ENCODE data around the gene PDSS2. TPM values are rescaled to one million over a fixed set of nuclear protein-coding genes. Genes with fewer than 3 reads are reported as not detected.

PDSS2 gene
- total RNA-seq, 1 donor from 2014 or later, result 19.3 TPM

DNA sequence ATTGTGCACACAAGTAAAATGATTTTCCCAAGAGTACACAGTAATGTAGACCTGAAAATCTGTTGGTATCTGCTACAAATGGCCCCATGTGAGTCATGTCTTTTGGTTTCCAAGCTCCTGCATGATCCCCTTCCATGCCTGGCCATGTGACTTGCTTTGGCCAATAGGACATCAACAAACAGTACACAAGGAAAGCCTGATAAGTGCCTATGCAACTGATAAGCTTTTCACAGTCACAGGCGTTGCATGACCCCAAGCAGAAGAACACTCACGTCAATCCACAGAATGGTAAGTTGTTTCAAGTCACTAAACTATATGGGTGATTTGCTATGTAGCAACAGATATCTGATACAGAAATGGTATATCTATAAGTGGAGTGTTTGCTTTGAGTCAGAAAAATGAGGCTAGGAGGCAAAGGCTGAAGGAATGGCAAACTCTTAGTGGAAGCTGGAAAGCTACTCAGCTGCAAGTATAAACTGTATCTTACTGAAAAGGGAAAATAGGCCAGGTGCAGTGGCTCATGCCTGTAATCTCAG is 184.0 kb downstream of the PDSS2 start:
- TF ChIP-seq, protein P1, sequence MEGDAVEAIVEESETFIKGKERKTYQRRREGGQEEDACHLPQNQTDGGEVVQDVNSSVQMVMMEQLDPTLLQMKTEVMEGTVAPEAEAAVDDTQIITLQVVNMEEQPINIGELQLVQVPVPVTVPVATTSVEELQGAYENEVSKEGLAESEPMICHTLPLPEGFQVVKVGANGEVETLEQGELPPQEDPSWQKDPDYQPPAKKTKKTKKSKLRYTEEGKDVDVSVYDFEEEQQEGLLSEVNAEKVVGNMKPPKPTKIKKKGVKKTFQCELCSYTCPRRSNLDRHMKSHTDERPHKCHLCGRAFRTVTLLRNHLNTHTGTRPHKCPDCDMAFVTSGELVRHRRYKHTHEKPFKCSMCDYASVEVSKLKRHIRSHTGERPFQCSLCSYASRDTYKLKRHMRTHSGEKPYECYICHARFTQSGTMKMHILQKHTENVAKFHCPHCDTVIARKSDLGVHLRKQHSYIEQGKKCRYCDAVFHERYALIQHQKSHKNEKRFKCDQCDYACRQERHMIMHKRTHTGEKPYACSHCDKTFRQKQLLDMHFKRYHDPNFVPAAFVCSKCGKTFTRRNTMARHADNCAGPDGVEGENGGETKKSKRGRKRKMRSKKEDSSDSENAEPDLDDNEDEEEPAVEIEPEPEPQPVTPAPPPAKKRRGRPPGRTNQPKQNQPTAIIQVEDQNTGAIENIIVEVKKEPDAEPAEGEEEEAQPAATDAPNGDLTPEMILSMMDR (IDR thresholded peaks at IDR 0.05), result no peak
- no peak for ATAC-seq (ENCODE audit: low read depth)
- Mint-ChIP-seq H3K27ac (no peak overlapping the region), H3K36me3 (ENCODE audit: low read depth) (peaks cover 14% of the 10 kb centered on the region), H3K27me3 (no peaks in the 10 kb centered on the region), H3K9me3 (no peaks in the 10 kb centered on the region), H3K4me3 (no peak overlapping the region), H3K4me1 (no peaks in the 10 kb centered on the region)
- ChIA-PET POLR2A (no interaction called here), CTCF (no interaction called here)
- intact Hi-C loops (cut with micrococcal nuclease), result no loop called here
- no peak for DNase-seq

DNA sequence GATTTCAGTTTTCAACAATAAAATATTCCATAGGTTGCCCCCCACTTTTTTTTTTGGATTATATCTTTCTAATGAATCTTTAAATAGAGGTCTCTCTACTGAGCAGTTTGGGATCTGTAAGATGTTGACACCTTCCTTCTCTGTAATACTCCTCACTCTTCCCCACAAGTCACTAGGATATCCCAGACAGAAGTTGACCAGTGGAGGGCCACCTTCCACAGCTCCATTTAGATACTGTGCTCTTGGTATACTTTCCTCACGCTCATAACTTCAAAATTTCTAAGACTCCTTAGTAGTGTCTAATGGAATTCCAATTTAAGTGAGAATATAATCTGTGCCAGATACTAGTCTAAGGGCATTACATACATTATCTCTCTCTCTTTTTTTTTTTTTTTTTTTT is 185.1 kb downstream of the PDSS2 start:
- intact Hi-C loops (cut with micrococcal nuclease), result no loop called here
- TF ChIP-seq, protein P1 (IDR thresholded peaks at IDR 0.05), result no peak
- ChIA-PET POLR2A (interaction anchor here (0.7 kb wide), 1 partner anchor 799 kb away, joined by 3 read pairs; no protein-coding TSS in a partner anchor), CTCF (no interaction called here)
- H3K27ac Mint-ChIP-seq, result no peak overlapping the region
- peaks cover 14% of the 10 kb centered on the region for H3K36me3 Mint-ChIP-seq (ENCODE audit: low read depth)
- no peak overlapping the region for H3K4me3 Mint-ChIP-seq
- no peak for DNase-seq
- ATAC-seq (ENCODE audit: low read depth), result no peak
- H3K4me1 Mint-ChIP-seq, result no peaks in the 10 kb centered on the region
- no peaks in the 10 kb centered on the region for H3K9me3 Mint-ChIP-seq
- no peaks in the 10 kb centered on the region for H3K27me3 Mint-ChIP-seq

DNA sequence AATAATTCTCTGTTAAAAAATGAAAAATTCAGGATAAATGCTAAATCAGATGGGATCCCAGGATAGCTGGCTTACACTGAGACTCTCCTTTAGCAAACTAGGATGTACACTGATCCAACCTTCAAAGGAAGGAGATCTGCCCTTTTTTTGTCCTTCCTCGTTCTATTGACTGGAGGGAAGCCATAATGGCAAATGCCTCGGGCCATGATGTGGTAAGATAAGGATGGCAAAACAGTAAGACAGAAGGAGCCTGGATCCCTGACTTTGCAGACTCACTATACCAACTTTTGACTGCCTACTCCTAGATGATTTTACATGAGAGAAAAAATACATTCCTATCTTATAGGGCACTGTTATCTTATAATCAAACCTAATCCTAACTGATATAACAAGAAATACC is 187.1 kb downstream of the PDSS2 start:
- intact Hi-C loops (cut with micrococcal nuclease), result no loop called here
- ChIA-PET POLR2A (no interaction called here), CTCF (interaction anchor here (0.7 kb wide), 1 partner anchor 44 kb away, joined by 3 read pairs; no protein-coding TSS in a partner anchor)
- Mint-ChIP-seq H3K4me1 (peaks cover 1% of the 10 kb centered on the region), H3K27me3 (no peaks in the 10 kb centered on the region), H3K9me3 (no peaks in the 10 kb centered on the region), H3K27ac (no peak overlapping the region), H3K36me3 (ENCODE audit: low read depth) (peaks cover 14% of the 10 kb centered on the region), H3K4me3 (no peak overlapping the region)
- TF ChIP-seq, protein P1 (IDR thresholded peaks at IDR 0.05), result no peak
- DNase-seq (no peak), ATAC-seq (ENCODE audit: low read depth) (no peak)

- TF ChIP-seq, protein P1 (IDR thresholded peaks at IDR 0.05), result no peak
- Mint-ChIP-seq H3K27me3 (no peaks in the 10 kb centered on the region), H3K27ac (no peak overlapping the region), H3K4me1 (peaks cover 11% of the 10 kb centered on the region), H3K4me3 (no peak overlapping the region), H3K9me3 (no peaks in the 10 kb centered on the region), H3K36me3 (ENCODE audit: low read depth) (peaks cover 14% of the 10 kb centered on the region)
- ATAC-seq (ENCODE audit: low read depth), result no peak
- POLR2A ChIA-PET, result no interaction called here
- intact Hi-C loops (cut with micrococcal nuclease), result no loop called here
- no peak for DNase-seq
- CTCF ChIA-PET, result no interaction called here
Measured at GRCh38 chr6:107271208-107271790, 188.1 kb downstream of the PDSS2 start.

DNA sequence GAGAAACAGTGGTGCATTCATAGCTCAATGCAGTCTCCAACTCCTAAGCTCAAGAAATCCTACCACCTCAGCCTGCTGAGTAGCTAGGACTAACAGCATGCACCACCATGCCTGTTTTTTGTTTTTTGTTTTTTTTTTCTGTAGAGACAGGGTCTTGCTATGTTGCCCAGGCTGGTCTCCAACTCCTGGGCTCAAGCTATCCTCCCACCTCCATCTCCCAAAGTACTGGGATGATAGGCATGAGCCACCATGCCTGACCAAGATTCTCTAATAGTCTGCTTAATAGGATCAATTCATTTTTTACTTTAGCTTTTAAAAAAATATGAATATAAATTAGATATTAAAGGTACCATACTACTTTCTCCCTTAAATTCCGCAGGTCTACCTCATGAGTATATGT is 191.7 kb downstream of the PDSS2 start:
- Mint-ChIP-seq H3K27ac (no peak overlapping the region), H3K27me3 (no peaks in the 10 kb centered on the region), H3K9me3 (no peaks in the 10 kb centered on the region), H3K4me3 (no peak overlapping the region), H3K36me3 (ENCODE audit: low read depth) (peaks cover 7% of the 10 kb centered on the region), H3K4me1 (peaks cover 15% of the 10 kb centered on the region)
- intact Hi-C loops (cut with micrococcal nuclease), result no loop called here
- no peak for DNase-seq
- TF ChIP-seq, protein P1 (IDR thresholded peaks at IDR 0.05), result no peak
- no peak for ATAC-seq (ENCODE audit: low read depth)
- CTCF ChIA-PET, result no interaction called here
- POLR2A ChIA-PET, result no interaction called here

All from activated B cell treated with CpG ODN at 0.5 μM for 24 hours (primary cell).